ENCODE measurements around the gene WDR72.

DNA sequence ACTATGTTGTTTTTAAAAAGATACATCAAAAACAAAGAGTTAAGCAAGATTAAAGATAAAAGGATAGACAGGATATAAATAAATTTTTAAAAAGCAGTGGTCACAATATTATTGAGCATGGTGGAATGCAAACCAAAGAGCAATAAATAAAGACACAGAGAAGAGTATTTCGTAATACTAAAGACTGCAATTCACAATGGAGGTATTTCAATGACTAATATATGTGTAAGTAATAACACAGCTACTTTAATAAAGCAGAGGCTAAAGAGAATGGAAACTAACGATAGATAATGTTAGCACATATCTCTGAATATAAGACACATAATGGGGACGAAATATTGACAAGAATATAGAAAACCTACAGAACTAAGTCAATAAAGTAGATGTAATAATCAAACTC is 219.6 kb downstream of the WDR72 start:
- TF ChIP-seq CTCF (conservative IDR thresholded peaks at IDR 0.05; ENCODE audit: low read length): no peak
- TF ChIP-seq EZH2phosphoT487 (IDR thresholded peaks at IDR 0.05; ENCODE audit: borderline replicate concordance, low read depth, low read length): no peak
